Transverse colon (tissue), 4 donors: ENCODE results near the gene GALNT17. TPM values are rescaled to one million over a fixed set of nuclear protein-coding genes. Genes with fewer than 3 reads are reported as not detected.

Experiments
- DNase-seq: peaks from one replicate; pipeline ENCODE4 v3.0.0-alpha.2; 2019
- H3K27ac ChIP-seq, 4 donors: fragments of 200-600 bp; sonication (generic); 2 replicates each; pipeline ENCODE4 v1.5.1; 2016 to 2018; ENCODE audit warnings: inconsistent platforms in 4 of 4
- H3K27me3 ChIP-seq: fragments of 200-600 bp; sonication (generic); 2 replicates; pipeline ENCODE4 v1.5.1; 2017; ENCODE audit warnings: inconsistent platforms
- H3K36me3 ChIP-seq, 4 donors: fragments of 200-600 bp; sonication (generic); 2 replicates each; pipeline ENCODE4 v1.5.1; 2017 to 2019; ENCODE audit warnings: inconsistent platforms in 4 of 4
- H3K4me1 ChIP-seq, 4 donors: fragments of 200-600 bp; sonication (generic); 2 replicates each; pipeline ENCODE4 v1.5.1; 2017 to 2020; ENCODE audit warnings: inconsistent platforms in 4 of 4
- H3K4me3 ChIP-seq, 4 donors: fragments of 200-600 bp; sonication (generic); 1 replicate in 1 of 4; 2 replicates in 3 of 4; pipeline versions ENCODE4 v1.5.1 to v1.6.1; 2017 to 2019; ENCODE audit warnings: inconsistent platforms in 4 of 4
- H3K9me3 ChIP-seq, 2 donors: fragments of 200-600 bp; sonication (generic); 2 replicates each; pipeline ENCODE4 v1.5.1; 2017 to 2019; ENCODE audit warnings: inconsistent platforms in 2 of 2
- EP300 ChIP-seq: sonication (generic); formaldehyde crosslinking; IDR thresholded peaks from one replicate; pipeline ENCODE4 v1.6.1; 2017; ENCODE audit warnings: antibody characterized with exemption, low read depth
- POLR2A ChIP-seq: fragments of 450-650 bp; IDR thresholded peaks from one replicate; pipeline ENCODE4 v1.6.1; 2016; ENCODE audit warnings: antibody characterized with exemption, mild to moderate bottlenecking, moderate library complexity
- POLR2AphosphoS5 ChIP-seq, 3 donors: sonication (generic); formaldehyde crosslinking; IDR thresholded peaks; one replicate each; pipeline ENCODE4 v1.6.1; 2016; ENCODE audit warnings: antibody characterized with exemption in 3 of 3
- WGBS, 2 donors: methylation state at CpG; one replicate each; pipeline ENCODE4 v1.1.5; 2018; ENCODE audit warnings: low coverage in 1 of 2; 5-methylcytosine and 5-hydroxymethylcytosine counted together
- in situ Hi-C, 4 donors: fragments of 200-750 bp; cut with MboI; loops; one replicate each; pipeline versions ENCODE4 v1.15.0 to v1.15.1; 2017; ENCODE audit warnings: low sequenced_read_pairs in 3 of 4, low pct_ligation_motif_present in 1 of 4, low pct_unique_long_range_greater_than_20kb in 1 of 4
- intact Hi-C: fragments of 100-400 bp; cut with DNase I; formaldehyde crosslinking; loops from one replicate; pipeline ENCODE4 v1.15.1; 2023; ENCODE audit warnings: low total_unique reads
- total RNA-seq, 4 donors: library from RNA; depleted of rRNA; stranded (reverse); fragments of >200 nt; gene quantifications; one replicate each; pipeline ENCODE4 v1.1.0, GENCODE V29; 2016
- TF ChIP-seq, protein P1 (sequence below), 5 experiments: fragments of 200-600 bp in 3 of 5; fragments of 450-650 bp in 2 of 5; sonication (generic) in 3 of 5; IDR thresholded peaks; 1 replicate in 2 of 5; 2 replicates in 3 of 5; pipeline ENCODE4 v1.5.1; 2016 to 2017; ENCODE audit warnings: antibody characterized with exemption in 5 of 5, inconsistent platforms in 3 of 5, mild to moderate bottlenecking in 2 of 5, moderate library complexity in 1 of 5

GALNT17 gene
- total RNA-seq, 4 donors from 2014 or later: 2.6 to 6.6 (median 5.7) TPM

DNA sequence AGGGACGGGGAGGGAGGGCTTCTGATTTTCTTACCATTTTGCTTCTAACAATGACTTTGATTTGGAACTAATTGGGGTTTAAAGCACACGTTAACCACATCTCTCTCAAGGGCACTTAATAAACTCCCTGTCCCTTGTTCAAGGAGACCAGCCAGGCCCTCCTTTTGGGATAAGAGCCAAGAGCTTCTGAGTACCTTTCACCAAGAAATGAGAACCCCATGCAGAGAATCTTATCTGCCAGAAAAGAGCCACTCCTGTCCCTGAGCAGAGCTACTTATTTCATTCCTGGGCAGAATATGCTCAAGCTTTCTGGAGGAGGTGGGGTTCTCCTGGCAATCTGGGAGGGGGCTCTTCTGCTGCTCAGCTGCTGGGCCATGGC is 574.6 kb downstream of the GALNT17 start:
- WGBS, 2 donors: 37% methylated on average over 2 of the region's 2 CpGs; no CpG with 5 or more reads in 1 of the 2 donors
- Histone ChIP-seq H3K4me1 (no peaks in the 10 kb centered on the region), H3K27me3 (no peaks in the 10 kb centered on the region), H3K9me3 (no peaks in the 10 kb centered on the region), H3K27ac (no peak overlapping the region), H3K36me3 (no peaks in the 10 kb centered on the region), H3K4me3 (no peak overlapping the region)
- no peak for DNase-seq
- intact Hi-C loops (no loop called here), in situ Hi-C loops (no loop called here)
- TF ChIP-seq, protein P1, sequence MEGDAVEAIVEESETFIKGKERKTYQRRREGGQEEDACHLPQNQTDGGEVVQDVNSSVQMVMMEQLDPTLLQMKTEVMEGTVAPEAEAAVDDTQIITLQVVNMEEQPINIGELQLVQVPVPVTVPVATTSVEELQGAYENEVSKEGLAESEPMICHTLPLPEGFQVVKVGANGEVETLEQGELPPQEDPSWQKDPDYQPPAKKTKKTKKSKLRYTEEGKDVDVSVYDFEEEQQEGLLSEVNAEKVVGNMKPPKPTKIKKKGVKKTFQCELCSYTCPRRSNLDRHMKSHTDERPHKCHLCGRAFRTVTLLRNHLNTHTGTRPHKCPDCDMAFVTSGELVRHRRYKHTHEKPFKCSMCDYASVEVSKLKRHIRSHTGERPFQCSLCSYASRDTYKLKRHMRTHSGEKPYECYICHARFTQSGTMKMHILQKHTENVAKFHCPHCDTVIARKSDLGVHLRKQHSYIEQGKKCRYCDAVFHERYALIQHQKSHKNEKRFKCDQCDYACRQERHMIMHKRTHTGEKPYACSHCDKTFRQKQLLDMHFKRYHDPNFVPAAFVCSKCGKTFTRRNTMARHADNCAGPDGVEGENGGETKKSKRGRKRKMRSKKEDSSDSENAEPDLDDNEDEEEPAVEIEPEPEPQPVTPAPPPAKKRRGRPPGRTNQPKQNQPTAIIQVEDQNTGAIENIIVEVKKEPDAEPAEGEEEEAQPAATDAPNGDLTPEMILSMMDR (IDR thresholded peaks at IDR 0.05): no peak
- no peak for TF ChIP-seq EP300
- no peak for TF ChIP-seq POLR2A
- no peak for TF ChIP-seq POLR2AphosphoS5 (IDR thresholded peaks at IDR 0.05)

DNA sequence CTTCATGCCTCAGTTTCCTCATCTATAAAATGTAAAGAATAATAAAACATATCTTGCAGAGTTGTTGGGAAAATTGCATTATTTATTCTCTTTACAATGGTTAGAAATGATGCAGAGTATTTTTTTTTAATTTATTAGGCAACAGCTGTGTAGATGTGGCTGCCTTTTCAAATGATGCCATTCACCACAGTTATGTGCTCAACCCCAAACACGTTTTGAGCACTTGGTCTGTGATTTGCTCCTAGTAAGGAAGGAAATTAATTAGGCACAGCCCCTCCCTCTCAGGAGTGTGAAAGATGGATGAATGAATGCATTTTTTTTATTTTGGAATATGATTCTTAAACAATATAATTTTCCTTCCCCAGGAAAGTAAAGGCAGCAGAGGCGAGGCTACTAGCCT is 575.1 kb downstream of the GALNT17 start:
- no peak overlapping the region for H3K27ac ChIP-seq
- no peaks in the 10 kb centered on the region for H3K27me3 ChIP-seq
- no peaks in the 10 kb centered on the region for H3K4me1 ChIP-seq
- in situ Hi-C loops (no loop called here), intact Hi-C loops (no loop called here)
- TF ChIP-seq EP300 (no peak), POLR2A (no peak), POLR2AphosphoS5 (IDR thresholded peaks at IDR 0.05) (no peak)
- TF ChIP-seq, protein P1 (IDR thresholded peaks at IDR 0.05): no peak
- H3K9me3 ChIP-seq: no peaks in the 10 kb centered on the region
- DNase-seq: no peak
- WGBS, 2 donors: 66 to 72% methylated on average over 2 of the region's 2 CpGs
- H3K4me3 ChIP-seq: no peak overlapping the region
- no peaks in the 10 kb centered on the region for H3K36me3 ChIP-seq

DNA sequence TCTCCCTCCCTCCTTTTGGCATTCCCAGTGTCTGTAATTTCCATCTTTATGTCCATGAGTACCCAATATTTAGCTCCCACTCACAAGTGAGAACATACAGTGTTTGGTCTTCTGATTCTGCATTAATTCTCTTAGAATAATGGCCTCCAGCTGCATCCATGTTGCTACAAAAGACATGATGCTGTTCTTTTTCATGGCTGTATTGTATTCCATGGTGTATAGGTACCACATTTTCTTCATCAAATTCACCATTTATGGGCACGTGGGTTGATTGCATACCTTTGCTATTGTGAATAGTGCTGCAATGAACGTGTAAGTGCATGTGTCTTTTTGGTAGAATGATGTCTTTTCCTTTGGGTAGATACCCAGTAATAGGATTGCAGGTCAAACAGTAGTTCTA is 576.8 kb downstream of the GALNT17 start:
- Histone ChIP-seq H3K4me1 (no peaks in the 10 kb centered on the region), H3K4me3 (no peak overlapping the region), H3K9me3 (no peaks in the 10 kb centered on the region), H3K27me3 (no peaks in the 10 kb centered on the region), H3K36me3 (no peaks in the 10 kb centered on the region), H3K27ac (no peak overlapping the region)
- intact Hi-C loops: no loop called here
- no peak for DNase-seq
- TF ChIP-seq POLR2AphosphoS5 (IDR thresholded peaks at IDR 0.05) (no peak), POLR2A (no peak), EP300 (no peak)
- TF ChIP-seq, protein P1 (IDR thresholded peaks at IDR 0.05): no peak
- in situ Hi-C loops: no loop called here
- WGBS, 2 donors: 69 to 72% methylated on average over 2 of the region's 2 CpGs

DNA sequence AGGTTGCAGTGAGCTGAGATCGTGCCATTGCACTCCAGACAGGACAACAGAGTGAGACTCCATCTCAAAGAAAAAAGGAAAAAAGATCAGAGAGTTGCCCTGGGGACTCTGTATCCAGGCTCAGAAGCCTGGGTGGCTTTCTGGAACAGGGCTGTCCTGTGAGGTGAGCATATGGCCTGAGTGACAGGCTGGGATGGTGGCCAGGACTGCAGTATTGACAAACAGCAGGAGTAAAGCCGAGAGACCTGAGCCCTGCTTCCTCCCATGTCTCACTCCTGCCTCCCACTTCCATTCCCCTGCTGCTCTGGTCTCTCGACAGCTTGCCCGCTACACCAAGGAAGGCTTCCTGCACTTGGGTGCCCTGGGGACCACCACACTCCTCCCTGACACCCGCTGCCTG is 578.5 kb downstream of the GALNT17 start:
- no peak for DNase-seq
- Histone ChIP-seq H3K27ac (no peak overlapping the region), H3K27me3 (no peaks in the 10 kb centered on the region), H3K9me3 (no peaks in the 10 kb centered on the region), H3K4me3 (no peak overlapping the region), H3K4me1 (no peaks in the 10 kb centered on the region), H3K36me3 (no peaks in the 10 kb centered on the region)
- TF ChIP-seq, protein P1 (IDR thresholded peaks at IDR 0.05): no peak
- TF ChIP-seq POLR2AphosphoS5 (IDR thresholded peaks at IDR 0.05) (no peak), EP300 (no peak)
- intact Hi-C loops (no loop called here), in situ Hi-C loops (no loop called here)
- WGBS, 2 donors: 78 to 82% methylated on average over 1 to 5 of the region's 5 CpGs
